GM10248 (cell line): Measurements from ENCODE around the gene CRTC1.

Experiments
- CTCF ChIA-PET: fragments of 300-600 bp; sonication (Branson Sonifier 250); formaldehyde crosslinking; extraction: SDS; loops from one replicate; lab custom pipeline; 2021; ENCODE audit warnings: antibody characterized with exemption; lab: Yijun Ruan, JAX
- POLR2A ChIA-PET: fragments of 350-650 bp; sonication (Branson Sonifier 250); formaldehyde crosslinking; extraction: SDS; loops from one replicate; lab custom pipeline; 2020; ENCODE audit warnings: antibody characterized with exemption; lab: Yijun Ruan, JAX
- DNase-seq: peaks from one replicate; pipeline ENCODE4 v3.0.0; 2012; ENCODE audit errors: extremely low spot score
- CTCF ChIP-seq: IDR thresholded peaks from 2 replicates; pipeline ENCODE4 v1.5.1; 2012; ENCODE audit warnings: mild to moderate bottlenecking, low read depth; ENCODE audit errors: extremely low read depth, missing control alignments, control extremely low read depth

CRTC1 gene

GRCh38 chr19:18763674-18764590 is 80.5 kb downstream of the CRTC1 start:
- DNase-seq: no peak
- POLR2A ChIA-PET: no interaction called here
- no peak for TF ChIP-seq CTCF
- CTCF ChIA-PET: no interaction called here

DNA sequence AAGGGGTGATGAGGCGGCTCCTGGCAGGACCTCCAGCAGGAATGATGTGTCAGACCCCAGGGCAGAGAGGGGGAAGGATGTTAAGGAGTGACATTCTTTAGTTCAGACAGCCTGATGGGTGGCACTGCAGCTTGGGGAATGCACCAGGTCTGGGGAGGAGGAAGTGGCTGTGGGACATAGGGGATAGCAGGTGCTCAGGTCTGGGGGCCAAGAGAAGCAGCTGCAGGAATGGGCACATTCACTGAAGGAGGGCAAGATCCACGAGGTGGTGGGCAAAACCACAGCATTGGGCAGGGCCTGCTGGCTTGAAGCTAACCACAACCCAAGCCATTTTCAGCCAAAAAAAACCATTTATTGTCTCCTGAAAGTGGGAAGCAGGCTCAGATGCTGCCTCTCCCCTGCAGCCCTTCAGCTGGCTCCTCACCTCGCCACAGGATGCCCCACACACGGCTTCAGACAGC is 81.1 kb downstream of the CRTC1 start:
- no peak for DNase-seq
- TF ChIP-seq CTCF: no peak
- POLR2A ChIA-PET: no interaction called here
- CTCF ChIA-PET: no interaction called here

DNA sequence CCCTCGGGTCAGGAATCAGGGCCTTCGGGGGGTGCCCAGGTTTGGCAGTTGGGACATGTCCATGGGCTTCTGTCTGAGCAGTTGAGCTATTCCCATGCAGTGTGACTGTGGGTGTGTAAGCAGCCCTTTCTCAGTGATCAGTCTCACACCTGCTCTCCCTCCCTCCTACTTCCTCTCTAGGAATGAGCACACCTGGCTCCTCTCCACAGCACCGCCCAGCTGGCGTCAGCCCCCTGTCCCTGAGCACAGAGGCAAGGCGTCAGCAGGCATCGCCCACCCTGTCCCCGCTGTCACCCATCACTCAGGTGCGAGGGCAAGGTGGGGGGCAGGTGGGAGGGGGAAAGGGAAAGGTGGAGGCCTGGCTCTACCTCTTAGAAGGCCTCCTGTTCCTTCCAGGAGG is 81.7 kb downstream of the CRTC1 start:
- DNase-seq: no peak
- no peak for TF ChIP-seq CTCF
- POLR2A ChIA-PET: no interaction called here

DNA sequence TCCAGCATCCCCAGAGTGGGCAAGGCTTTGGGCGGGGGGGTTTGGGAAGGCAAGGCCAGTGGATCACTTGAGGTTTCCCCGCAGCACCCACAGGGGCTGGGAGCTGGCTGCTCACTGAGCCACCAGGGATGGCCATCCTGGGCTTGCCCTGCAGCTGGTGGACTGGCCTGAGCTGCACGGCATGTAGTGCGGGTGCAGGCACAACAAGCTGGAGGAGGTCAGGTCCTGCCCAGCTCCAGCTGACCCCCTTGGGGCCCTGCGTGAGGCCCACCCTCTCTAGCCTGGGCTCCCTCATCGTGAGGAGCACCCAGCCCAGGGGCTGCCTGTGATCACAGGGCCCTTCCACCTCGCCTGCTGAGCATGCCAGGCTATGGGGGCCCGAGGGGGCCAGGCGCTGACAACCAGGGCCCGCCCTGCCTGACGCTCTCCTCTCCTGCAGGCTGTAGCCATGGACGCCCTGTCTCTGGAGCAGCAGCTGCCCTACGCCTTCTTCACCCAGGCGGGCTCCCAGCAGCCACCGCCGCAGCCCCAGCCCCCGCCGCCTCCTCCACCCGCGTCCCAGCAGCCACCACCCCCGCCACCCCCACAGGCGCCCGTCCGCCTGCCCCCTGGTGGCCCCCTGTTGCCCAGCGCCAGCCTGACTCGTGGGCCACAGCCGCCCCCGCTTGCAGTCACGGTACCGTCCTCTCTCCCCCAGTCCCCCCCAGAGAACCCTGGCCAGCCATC is 84.7 kb downstream of the CRTC1 start:
- ChIA-PET POLR2A (no interaction called here), CTCF (interaction anchor here (0.9 kb wide), 1 partner anchor 179 kb away, joined by 3 read pairs; no protein-coding TSS in a partner anchor)
- no peak for TF ChIP-seq CTCF
- DNase-seq: no peak

More for the DNA sequence above, 81.7 kb downstream of the CRTC1 start:
- CTCF ChIA-PET: no interaction called here

DNA sequence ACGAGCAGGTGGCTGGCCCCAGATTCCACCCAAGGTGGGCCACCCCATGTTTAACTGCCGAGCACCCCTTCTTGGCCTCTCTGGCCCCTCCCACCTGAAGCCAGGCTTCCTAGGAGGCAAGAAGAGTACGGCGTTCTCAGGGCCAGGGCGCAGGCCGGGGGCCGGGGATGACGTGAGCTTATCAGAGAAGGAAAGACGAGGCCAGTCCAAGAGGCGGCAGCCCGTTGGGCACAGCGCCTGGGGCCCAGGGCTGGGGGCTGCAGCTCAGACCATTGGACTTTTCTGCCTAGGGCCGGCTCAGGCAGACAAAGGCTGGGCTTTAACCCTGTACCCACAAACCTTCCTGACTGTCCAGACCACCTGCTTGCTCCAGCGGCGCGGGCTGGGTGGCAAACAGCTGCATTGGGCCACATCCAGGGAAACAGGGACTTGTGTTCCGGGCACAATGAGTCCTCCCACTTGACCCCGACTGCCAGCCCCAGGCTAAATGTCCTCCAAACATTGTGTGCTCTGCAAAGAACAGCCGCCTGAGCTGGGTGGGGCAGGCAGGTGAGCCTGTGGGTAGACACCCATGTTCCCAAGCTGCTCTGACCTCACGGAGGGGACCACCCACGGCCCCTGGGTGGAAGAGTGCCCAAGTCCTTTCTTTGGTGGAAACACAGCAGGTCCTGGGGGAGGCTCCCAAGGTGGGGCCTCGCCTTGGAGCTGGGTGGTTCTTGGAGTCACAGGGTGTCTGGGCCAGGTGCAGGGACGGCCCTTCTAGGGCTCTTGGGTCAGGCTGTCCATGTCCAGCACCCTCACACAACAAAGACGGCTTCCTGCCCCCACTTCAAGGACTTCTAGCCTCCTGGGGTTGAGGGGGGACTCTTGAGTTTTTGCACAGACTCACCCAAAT is 85.8 kb downstream of the CRTC1 start:
- POLR2A ChIA-PET: no interaction called here

More for the DNA sequence above, 85.8 kb downstream of the CRTC1 start:
- TF ChIP-seq CTCF: no peak
- CTCF ChIA-PET: no interaction called here
- no peak for DNase-seq
